H1 (cell line): ENCODE measurements around the gene GRID1. TPM values are rescaled to one million over a fixed set of nuclear protein-coding genes. Genes with fewer than 3 reads are reported as not detected.

ENCODE experiments used
- CTCF ChIA-PET: fragments of 300-600 bp; sonication (Branson Sonifier 250); formaldehyde crosslinking; loops from one replicate; lab custom pipeline; 2021; ENCODE audit not compliant: partially characterized antibody; lab: Charles Lee
- POLR2A ChIA-PET: fragments of 300-600 bp; sonication (Branson Sonifier 250); formaldehyde crosslinking; loops from one replicate; lab custom pipeline; 2021; ENCODE audit warnings: inconsistent platforms; ENCODE audit not compliant: partially characterized antibody; lab: Charles Lee
- DNase-seq, 2 experiments: peaks; one replicate each; pipeline versions ENCODE4 v3.0.0 to v3.0.0-alpha.2; 2010 to 2022; ENCODE audit warnings: low spot score in 2 of 2, low read depth in 1 of 2, mixed read lengths in 1 of 2
- FAIRE-seq: peaks from 2 replicates; lab custom pipeline; 2011; peaks lifted over from hg19 to GRCh38; lab: Jason Lieb, UNC
- H2AFZ ChIP-seq: 2 replicates; pipeline ENCODE4 v1.8.1; 2012; ENCODE audit warnings: low read length, inconsistent platforms
- H2AK5ac ChIP-seq: 2 replicates; pipeline ENCODE4 v1.6.1; 2013; ENCODE audit warnings: low read depth, low read length
- H2BK120ac ChIP-seq: replicated peaks from 2 replicates; pipeline ENCODE3; 2013; ENCODE audit warnings: low read depth, low read length, inconsistent platforms
- H2BK12ac ChIP-seq: 2 replicates; pipeline ENCODE4 v1.6.1; 2013; ENCODE audit warnings: low read depth, low read length
- H2BK15ac ChIP-seq: 2 replicates; pipeline ENCODE4 v1.6.1; 2013; ENCODE audit warnings: low read length
- H2BK20ac ChIP-seq: 2 replicates; pipeline ENCODE4 v1.6.1; 2013; ENCODE audit warnings: low read length
- H2BK5ac ChIP-seq: 2 replicates; pipeline ENCODE4 v1.6.1; 2013; ENCODE audit warnings: low read depth, low read length
- H3K14ac ChIP-seq: 2 replicates; pipeline ENCODE4 v1.6.1; 2013; ENCODE audit warnings: inconsistent platforms; ENCODE audit not compliant: insufficient read length
- H3K18ac ChIP-seq: 2 replicates; pipeline ENCODE4 v1.6.1; 2013; ENCODE audit warnings: low read length; ENCODE audit errors: extremely low read depth
- H3K23ac ChIP-seq: 2 replicates; pipeline ENCODE4 v1.6.1; 2013; ENCODE audit warnings: inconsistent platforms; ENCODE audit not compliant: insufficient read length
- H3K23me2 ChIP-seq: 2 replicates; pipeline ENCODE4 v1.6.1; 2013; ENCODE audit warnings: low read depth, low read length
- H3K27ac ChIP-seq: 2 replicates; pipeline ENCODE4 v1.6.1; 2011; ENCODE audit warnings: low read depth, low read length, inconsistent platforms
- H3K27me3 ChIP-seq, 4 experiments: replicated peaks in 1 of 4; 1 replicate in 1 of 4; 2 replicates in 3 of 4; pipeline versions ENCODE4 v1.6.1 to v1.8.1; 2011 to 2013; ENCODE audit warnings: low read length in 3 of 4, mild to moderate bottlenecking in 3 of 4, inconsistent platforms in 2 of 4, mixed read lengths in 2 of 4, moderate library complexity in 1 of 4; ENCODE audit not compliant: control insufficient read depth in 3 of 4, insufficient read depth in 3 of 4; ENCODE audit errors: extremely low read depth in 1 of 4
- H3K36me3 ChIP-seq, 4 experiments: 2 replicates each; pipeline versions ENCODE4 v1.6.1 to v1.8.1; 2011 to 2013; ENCODE audit warnings: mild to moderate bottlenecking in 4 of 4, low read length in 3 of 4, moderate library complexity in 2 of 4, control low read depth in 1 of 4, inconsistent platforms in 1 of 4; ENCODE audit not compliant: insufficient read depth in 4 of 4, control insufficient read depth in 2 of 4
- H3K4ac ChIP-seq: replicated peaks from 2 replicates; pipeline ENCODE3; 2013; ENCODE audit warnings: low read length, low read depth, mixed read lengths, inconsistent platforms; ENCODE audit not compliant: insufficient read length
- H3K4me1 ChIP-seq, 4 experiments: replicated peaks in 1 of 4; 1 replicate in 1 of 4; 2 replicates in 3 of 4; pipeline versions ENCODE4 v1.6.1 to v1.8.1; 2011 to 2013; ENCODE audit warnings: low read length in 3 of 4, inconsistent platforms in 2 of 4, mixed read lengths in 1 of 4; ENCODE audit not compliant: insufficient read depth in 4 of 4, control insufficient read depth in 3 of 4
- H3K4me2 ChIP-seq, 2 experiments: 2 replicates each; pipeline versions ENCODE4 v1.6.1 to v1.8.1; 2011 to 2013; ENCODE audit warnings: low read depth in 2 of 2, low read length in 2 of 2, control low read depth in 1 of 2, inconsistent platforms in 1 of 2, mild to moderate bottlenecking in 1 of 2; ENCODE audit not compliant: insufficient read depth in 1 of 2
- H3K4me3 ChIP-seq, 4 experiments: fragments of 200-600, 300-600 bp in 1 of 4; sonication (generic), shearing (Covaris generic), sonication (Bioruptor Twin) in 1 of 4; 2 replicates each; pipeline versions ENCODE4 v1.5.1 to v1.8.1; 2011 to 2016; ENCODE audit warnings: low read length in 4 of 4, low read depth in 3 of 4, control low read depth in 2 of 4, inconsistent platforms in 2 of 4, mild to moderate bottlenecking in 2 of 4, mixed read lengths in 1 of 4, moderate library complexity in 1 of 4; ENCODE audit not compliant: insufficient read depth in 2 of 4; ENCODE audit errors: extremely low read depth in 1 of 4
- H3K56ac ChIP-seq: replicated peaks from 2 replicates; pipeline ENCODE3; 2013; ENCODE audit warnings: low read depth, mild to moderate bottlenecking, mixed read lengths, low read length, inconsistent platforms; ENCODE audit not compliant: insufficient read length
- H3K79me1 ChIP-seq: 2 replicates; pipeline ENCODE4 v1.6.1; 2013; ENCODE audit warnings: low read depth, low read length, control low read depth
- H3K79me2 ChIP-seq, 2 experiments: 2 replicates each; pipeline versions ENCODE4 v1.6.1 to v1.8.1; 2012 to 2013; ENCODE audit warnings: low read length in 2 of 2, mild to moderate bottlenecking in 2 of 2, inconsistent platforms in 1 of 2; ENCODE audit not compliant: insufficient read depth in 2 of 2, control insufficient read depth in 1 of 2
- H3K9ac ChIP-seq, 4 experiments: replicated peaks in 1 of 4; 1 replicate in 1 of 4; 2 replicates in 3 of 4; pipeline versions ENCODE4 v1.6.1 to v1.8.1; 2011 to 2013; ENCODE audit warnings: low read depth in 3 of 4, low read length in 3 of 4, control low read depth in 2 of 4, mild to moderate bottlenecking in 2 of 4, moderate library complexity in 2 of 4, inconsistent platforms in 1 of 4; ENCODE audit errors: extremely low read depth in 1 of 4
- H3K9me3 ChIP-seq, 2 experiments: 2 replicates each; pipeline versions ENCODE4 v1.6.1 to v1.8.1; 2012 to 2013; ENCODE audit warnings: mild to moderate bottlenecking in 2 of 2, moderate library complexity in 2 of 2, control low read depth in 1 of 2, inconsistent platforms in 1 of 2, low read depth in 1 of 2, low read length in 1 of 2, mixed read lengths in 1 of 2; ENCODE audit not compliant: insufficient read depth in 2 of 2
- H4K20me1 ChIP-seq, 2 experiments: replicated peaks in 1 of 2; 2 replicates each; pipeline versions ENCODE3 to v1.8.1; 2011 to 2013; ENCODE audit warnings: inconsistent platforms in 2 of 2, low read length in 2 of 2, mild to moderate bottlenecking in 1 of 2; ENCODE audit not compliant: insufficient read depth in 2 of 2, control insufficient read depth in 1 of 2
- H4K5ac ChIP-seq: 2 replicates; pipeline ENCODE4 v1.6.1; 2013; ENCODE audit warnings: low read length, low read depth, mixed read lengths, inconsistent platforms; ENCODE audit not compliant: insufficient read length
- H4K8ac ChIP-seq: 2 replicates; pipeline ENCODE4 v1.8.0; 2013; ENCODE audit warnings: mild to moderate bottlenecking, moderate library complexity, low read length, inconsistent platforms; ENCODE audit not compliant: insufficient read depth; ENCODE audit errors: extremely low read depth
- H4K91ac ChIP-seq: replicated peaks from 2 replicates; pipeline ENCODE3; 2013; ENCODE audit warnings: low read length, mixed read lengths, inconsistent platforms; ENCODE audit not compliant: insufficient read length
- CEBPB ChIP-seq: IDR thresholded peaks from 2 replicates; pipeline ENCODE4 v1.6.1; 2012; ENCODE audit warnings: low read depth, low read length
- MAFK ChIP-seq: IDR thresholded peaks from 2 replicates; pipeline ENCODE4 v1.6.1; 2012; ENCODE audit warnings: low read depth, mild to moderate bottlenecking, improper control_type of control experiment, low read length
- RBBP5 ChIP-seq: IDR thresholded peaks from 2 replicates; pipeline ENCODE4 v1.7.1; 2012; ENCODE audit warnings: low read depth, mild to moderate bottlenecking, inconsistent platforms, low read length, moderate library complexity, borderline replicate concordance
- TBP ChIP-seq: IDR thresholded peaks from 2 replicates; pipeline ENCODE4 v1.6.1; 2011; ENCODE audit warnings: low read depth, low read length, improper control_type of control experiment
- WGBS, 2 experiments: shearing (Covaris generic) in 1 of 2; methylation state at CpG; one replicate each; pipeline versions ENCODE4 v1.1.6 to v1.1.7; 2013 to 2015; ENCODE audit warnings: low lambda C conversion rate in 2 of 2, mixed read lengths in 2 of 2, inconsistent platforms in 1 of 2, low coverage in 1 of 2, missing lambda C conversion rate in 1 of 2; ENCODE audit not compliant: insufficient replicate concordance in 2 of 2, insufficient coverage in 1 of 2, insufficient read length in 1 of 2; ENCODE audit errors: extremely low coverage in 1 of 2, missing lambda C conversion rate in 1 of 2; 5-methylcytosine and 5-hydroxymethylcytosine counted together
- polyA plus RNA-seq, 7 experiments: library from polyadenylated mRNA; depleted of rRNA in 3 of 7; stranded (reverse) in 5 of 7; unstranded in 2 of 7; fragments of >200 nt in 5 of 7; fragments of 200-250 nt in 2 of 7; gene quantifications; 1 replicate in 5 of 7; 2 replicates in 1 of 7; 4 replicates in 1 of 7; pipeline versions ENCODE4 v1.2.1 to v1.2.3, GENCODE V29; 2011 to 2013; ENCODE audit warnings: missing spikeins in 2 of 7, mixed read lengths in 2 of 7
- total RNA-seq: library from RNA; stranded (reverse); fragmentation: NEBNext Ultra II Directional; extraction: Animal tissue kit (Norgen Biotek cat#: 25700); gene quantifications from 2 replicates; pipeline ENCODE4 v1.2.1, GENCODE V29; 2021

The GRID1 gene
- total and polyA plus RNA-seq, 2 of the 8 experiments (the other 6 are each of a cell fraction or from before 2014, with no cell fraction given): 0.22 to 0.30 TPM

DNA sequence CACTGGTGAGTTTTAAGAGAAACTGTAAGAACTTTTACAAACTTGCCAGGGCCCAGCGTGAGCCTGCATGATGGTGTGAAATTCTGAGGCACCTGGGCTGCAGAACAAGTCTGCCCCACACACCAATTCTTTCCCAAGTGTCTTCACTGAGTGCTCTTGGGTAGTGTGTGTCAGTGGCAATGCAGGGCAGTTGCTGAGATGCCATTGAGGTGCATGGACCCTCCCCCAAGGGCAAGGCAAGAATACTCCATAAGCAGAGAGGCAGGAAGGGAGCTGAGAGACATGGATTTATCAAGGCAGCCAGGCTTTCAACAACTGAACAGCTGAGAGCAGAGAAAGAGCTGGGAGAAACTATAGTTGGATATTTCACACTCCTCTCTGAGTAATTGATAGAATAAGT is 801.2 kb downstream of the GRID1 start:
- H2BK5ac ChIP-seq: no peak overlapping the region
- no peak overlapping the region for H4K8ac ChIP-seq
- H3K23me2 ChIP-seq: no peaks in the 10 kb centered on the region
- no peak overlapping the region for H3K9ac ChIP-seq
- WGBS, 2 experiments: 79% methylated on average over 1 of the region's 1 CpG; no CpG with 5 or more reads in 1 of the 2 experiments
- no peaks in the 10 kb centered on the region for H3K79me2 ChIP-seq
- H2BK120ac ChIP-seq: no peak overlapping the region
- H4K91ac ChIP-seq: no peak overlapping the region
- H3K27ac ChIP-seq: no peak overlapping the region
- CTCF ChIA-PET: interaction anchor here (0.6 kb wide), 1 partner anchor 10 kb away, joined by 3 read pairs; no protein-coding TSS in a partner anchor
- no peak overlapping the region for H3K4me2 ChIP-seq
- no peaks in the 10 kb centered on the region for H4K20me1 ChIP-seq
- no peak overlapping the region for H2BK12ac ChIP-seq
- TF ChIP-seq MAFK: no peak
- no peak for TF ChIP-seq CEBPB
- no peak for TF ChIP-seq TBP
- no peak for TF ChIP-seq RBBP5
- POLR2A ChIA-PET: no interaction called here
- no peak overlapping the region for H3K14ac ChIP-seq
- no peaks in the 10 kb centered on the region for H3K79me1 ChIP-seq
- DNase-seq (no peak), FAIRE-seq (no peak)
- H2BK15ac ChIP-seq: no peak overlapping the region
- no peak overlapping the region; the same call in 1 of the 2 replicates for H2AFZ ChIP-seq
- no peaks in the 10 kb centered on the region for H3K36me3 ChIP-seq
- no peak overlapping the region for H3K4me3 ChIP-seq
- no peak overlapping the region for H2AK5ac ChIP-seq
- H3K27me3 ChIP-seq: no peaks in the 10 kb centered on the region
- no peak overlapping the region for H3K23ac ChIP-seq
- H2BK20ac ChIP-seq: no peak overlapping the region
- peaks cover 0 to 3% (median 1%) of the 10 kb centered on the region in 4 experiments; a peak in 2 of 7 replicates for H3K4me1 ChIP-seq
- H4K5ac ChIP-seq: no peak overlapping the region
- no peaks in the 10 kb centered on the region for H3K9me3 ChIP-seq
- no peak overlapping the region for H3K56ac ChIP-seq
- H3K18ac ChIP-seq: no peak overlapping the region
- H3K4ac ChIP-seq: no peak overlapping the region
